Esophagus squamous epithelium (tissue), 4 donors: ENCODE data around the gene TRERF1.

ENCODE experiments used
- CTCF ChIP-seq, 6 experiments: fragments of 450-650 bp in 4 of 6; fragments of 200-600 bp in 2 of 6; sonication (generic) in 2 of 6; IDR thresholded peaks; one replicate each; pipeline ENCODE4 v1.5.1; 2016 to 2019; ENCODE audit warnings: antibody characterized with exemption in 6 of 6, mild to moderate bottlenecking in 4 of 6, moderate library complexity in 4 of 6
- POLR2A ChIP-seq, 4 donors: fragments of 450-650 bp; IDR thresholded peaks; one replicate each; pipeline ENCODE4 v1.6.1; 2017; ENCODE audit warnings: antibody characterized with exemption in 4 of 4, mild to moderate bottlenecking in 4 of 4, moderate library complexity in 3 of 4

DNA sequence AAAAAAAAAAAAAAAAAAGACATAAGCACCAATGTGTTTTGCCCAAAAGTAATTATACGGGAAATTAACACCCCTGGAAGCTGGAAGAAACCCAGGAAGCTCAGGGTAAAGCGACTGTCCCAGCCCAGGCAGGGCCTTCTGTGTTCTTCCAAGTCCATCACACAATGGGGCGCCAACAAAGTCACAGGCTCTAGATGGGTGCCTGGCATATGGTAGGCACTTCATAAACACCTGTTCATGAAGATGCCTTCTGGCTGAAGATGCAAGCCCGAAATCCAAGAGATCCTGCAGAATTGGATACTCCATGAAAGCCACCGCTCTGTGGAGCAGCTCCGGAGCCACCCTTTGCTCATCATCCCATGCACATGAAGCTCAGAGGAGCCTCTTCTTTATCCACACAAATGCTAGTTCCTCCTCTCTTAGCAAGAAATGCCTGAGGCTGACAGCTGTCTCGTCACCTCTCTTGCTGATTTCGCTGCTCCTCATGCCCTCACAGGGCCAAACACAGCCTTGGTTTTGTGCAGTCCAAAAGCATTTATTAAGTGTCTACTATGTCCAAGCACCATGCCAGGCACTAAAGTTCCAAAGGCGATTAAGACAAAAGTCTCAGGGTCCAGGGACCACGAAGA, 76.6 kb downstream of the TRERF1 start:
- TF ChIP-seq CTCF (IDR thresholded peaks at IDR 0.05) (no peak), POLR2A (IDR thresholded peaks at IDR 0.05) (no peak)
